ENCODE data around the gene RSBN1.

DNA sequence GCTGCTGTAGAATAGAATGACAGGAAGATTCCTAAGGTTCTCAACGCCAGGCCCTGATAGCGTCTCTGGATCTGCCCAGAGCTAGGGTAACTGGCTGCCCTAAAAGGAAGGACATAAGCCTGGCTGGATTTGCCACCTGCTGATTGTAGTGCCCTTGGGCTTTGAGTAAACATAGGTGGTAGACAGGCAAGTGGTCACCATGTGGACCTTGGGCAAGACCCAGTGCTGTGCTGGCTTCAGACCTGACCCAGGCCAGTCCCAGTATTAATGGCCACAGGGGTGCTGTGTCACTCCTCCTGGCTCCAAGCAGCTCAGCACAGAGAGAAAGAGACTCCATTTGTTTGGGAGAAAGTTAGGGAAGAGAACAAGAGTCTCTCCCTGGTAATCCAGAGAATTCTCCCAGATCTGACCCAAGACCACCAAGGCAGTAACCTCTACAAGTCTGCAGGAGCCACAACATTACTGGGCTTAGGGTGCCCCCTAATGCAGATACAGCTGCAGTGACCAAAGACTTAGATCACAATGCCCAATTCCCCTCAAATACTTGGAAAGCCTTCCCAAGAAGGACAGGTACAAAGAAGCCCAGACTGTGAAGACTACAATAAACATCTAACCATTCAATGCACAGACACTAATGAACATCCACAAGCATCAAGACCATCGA, 97.5 kb downstream of the RSBN1 start:
- TF ChIP-seq MBD2 (IDR thresholded peaks at IDR 0.05; ENCODE audit: borderline replicate concordance, low read depth) (no peak), SRSF3 (IDR thresholded peaks at IDR 0.05; ENCODE audit: insufficient read depth, low read length) (no peak), SETDB1 (IDR thresholded peaks at IDR 0.05; ENCODE audit: low read length) (no peak), SPI1 (IDR thresholded peaks at IDR 0.05; ENCODE audit: borderline replicate concordance, low read depth, low read length) (no peak)
- TF ChIP-seq, protein P1, sequence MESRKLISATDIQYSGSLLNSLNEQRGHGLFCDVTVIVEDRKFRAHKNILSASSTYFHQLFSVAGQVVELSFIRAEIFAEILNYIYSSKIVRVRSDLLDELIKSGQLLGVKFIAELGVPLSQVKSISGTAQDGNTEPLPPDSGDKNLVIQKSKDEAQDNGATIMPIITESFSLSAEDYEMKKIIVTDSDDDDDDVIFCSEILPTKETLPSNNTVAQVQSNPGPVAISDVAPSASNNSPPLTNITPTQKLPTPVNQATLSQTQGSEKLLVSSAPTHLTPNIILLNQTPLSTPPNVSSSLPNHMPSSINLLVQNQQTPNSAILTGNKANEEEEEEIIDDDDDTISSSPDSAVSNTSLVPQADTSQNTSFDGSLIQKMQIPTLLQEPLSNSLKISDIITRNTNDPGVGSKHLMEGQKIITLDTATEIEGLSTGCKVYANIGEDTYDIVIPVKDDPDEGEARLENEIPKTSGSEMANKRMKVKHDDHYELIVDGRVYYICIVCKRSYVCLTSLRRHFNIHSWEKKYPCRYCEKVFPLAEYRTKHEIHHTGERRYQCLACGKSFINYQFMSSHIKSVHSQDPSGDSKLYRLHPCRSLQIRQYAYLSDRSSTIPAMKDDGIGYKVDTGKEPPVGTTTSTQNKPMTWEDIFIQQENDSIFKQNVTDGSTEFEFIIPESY (CRISPR knock-in tag; IDR thresholded peaks at IDR 0.05) = no peak
- TF ChIP-seq, protein P2, sequence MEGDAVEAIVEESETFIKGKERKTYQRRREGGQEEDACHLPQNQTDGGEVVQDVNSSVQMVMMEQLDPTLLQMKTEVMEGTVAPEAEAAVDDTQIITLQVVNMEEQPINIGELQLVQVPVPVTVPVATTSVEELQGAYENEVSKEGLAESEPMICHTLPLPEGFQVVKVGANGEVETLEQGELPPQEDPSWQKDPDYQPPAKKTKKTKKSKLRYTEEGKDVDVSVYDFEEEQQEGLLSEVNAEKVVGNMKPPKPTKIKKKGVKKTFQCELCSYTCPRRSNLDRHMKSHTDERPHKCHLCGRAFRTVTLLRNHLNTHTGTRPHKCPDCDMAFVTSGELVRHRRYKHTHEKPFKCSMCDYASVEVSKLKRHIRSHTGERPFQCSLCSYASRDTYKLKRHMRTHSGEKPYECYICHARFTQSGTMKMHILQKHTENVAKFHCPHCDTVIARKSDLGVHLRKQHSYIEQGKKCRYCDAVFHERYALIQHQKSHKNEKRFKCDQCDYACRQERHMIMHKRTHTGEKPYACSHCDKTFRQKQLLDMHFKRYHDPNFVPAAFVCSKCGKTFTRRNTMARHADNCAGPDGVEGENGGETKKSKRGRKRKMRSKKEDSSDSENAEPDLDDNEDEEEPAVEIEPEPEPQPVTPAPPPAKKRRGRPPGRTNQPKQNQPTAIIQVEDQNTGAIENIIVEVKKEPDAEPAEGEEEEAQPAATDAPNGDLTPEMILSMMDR (IDR thresholded peaks at IDR 0.05 in 2 of 3, conservative IDR thresholded peaks at IDR 0.05 in 1 of 3; ENCODE audit: insufficient read depth in 2 of 3, low read depth in 1 of 3, low read length in 3 of 3) = peak in 2 of 3 experiments; percentile 17 to 24; a peak in 2 of 6 replicates
- TF ChIP-seq, protein P3, sequence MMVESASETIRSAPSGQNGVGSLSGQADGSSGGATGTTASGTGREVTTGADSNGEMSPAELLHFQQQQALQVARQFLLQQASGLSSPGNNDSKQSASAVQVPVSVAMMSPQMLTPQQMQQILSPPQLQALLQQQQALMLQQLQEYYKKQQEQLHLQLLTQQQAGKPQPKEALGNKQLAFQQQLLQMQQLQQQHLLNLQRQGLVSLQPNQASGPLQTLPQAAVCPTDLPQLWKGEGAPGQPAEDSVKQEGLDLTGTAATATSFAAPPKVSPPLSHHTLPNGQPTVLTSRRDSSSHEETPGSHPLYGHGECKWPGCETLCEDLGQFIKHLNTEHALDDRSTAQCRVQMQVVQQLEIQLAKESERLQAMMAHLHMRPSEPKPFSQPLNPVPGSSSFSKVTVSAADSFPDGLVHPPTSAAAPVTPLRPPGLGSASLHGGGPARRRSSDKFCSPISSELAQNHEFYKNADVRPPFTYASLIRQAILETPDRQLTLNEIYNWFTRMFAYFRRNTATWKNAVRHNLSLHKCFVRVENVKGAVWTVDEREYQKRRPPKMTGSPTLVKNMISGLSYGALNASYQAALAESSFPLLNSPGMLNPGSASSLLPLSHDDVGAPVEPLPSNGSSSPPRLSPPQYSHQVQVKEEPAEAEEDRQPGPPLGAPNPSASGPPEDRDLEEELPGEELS (CRISPR knock-in tag; IDR thresholded peaks at IDR 0.05; ENCODE audit: borderline replicate concordance) = no peak
